ENCODE measurements around the gene WDR46. TPM values are rescaled to one million over a fixed set of nuclear protein-coding genes. Genes with fewer than 3 reads are reported as not detected.
A peak's percentile ranks its signal among the peaks of the same experiment; 100 is the strongest.

The WDR46 gene, protein sequence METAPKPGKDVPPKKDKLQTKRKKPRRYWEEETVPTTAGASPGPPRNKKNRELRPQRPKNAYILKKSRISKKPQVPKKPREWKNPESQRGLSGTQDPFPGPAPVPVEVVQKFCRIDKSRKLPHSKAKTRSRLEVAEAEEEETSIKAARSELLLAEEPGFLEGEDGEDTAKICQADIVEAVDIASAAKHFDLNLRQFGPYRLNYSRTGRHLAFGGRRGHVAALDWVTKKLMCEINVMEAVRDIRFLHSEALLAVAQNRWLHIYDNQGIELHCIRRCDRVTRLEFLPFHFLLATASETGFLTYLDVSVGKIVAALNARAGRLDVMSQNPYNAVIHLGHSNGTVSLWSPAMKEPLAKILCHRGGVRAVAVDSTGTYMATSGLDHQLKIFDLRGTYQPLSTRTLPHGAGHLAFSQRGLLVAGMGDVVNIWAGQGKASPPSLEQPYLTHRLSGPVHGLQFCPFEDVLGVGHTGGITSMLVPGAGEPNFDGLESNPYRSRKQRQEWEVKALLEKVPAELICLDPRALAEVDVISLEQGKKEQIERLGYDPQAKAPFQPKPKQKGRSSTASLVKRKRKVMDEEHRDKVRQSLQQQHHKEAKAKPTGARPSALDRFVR
- 100 to 1,000 TPM; 105 to 107 TPM for total RNA-seq

DNA sequence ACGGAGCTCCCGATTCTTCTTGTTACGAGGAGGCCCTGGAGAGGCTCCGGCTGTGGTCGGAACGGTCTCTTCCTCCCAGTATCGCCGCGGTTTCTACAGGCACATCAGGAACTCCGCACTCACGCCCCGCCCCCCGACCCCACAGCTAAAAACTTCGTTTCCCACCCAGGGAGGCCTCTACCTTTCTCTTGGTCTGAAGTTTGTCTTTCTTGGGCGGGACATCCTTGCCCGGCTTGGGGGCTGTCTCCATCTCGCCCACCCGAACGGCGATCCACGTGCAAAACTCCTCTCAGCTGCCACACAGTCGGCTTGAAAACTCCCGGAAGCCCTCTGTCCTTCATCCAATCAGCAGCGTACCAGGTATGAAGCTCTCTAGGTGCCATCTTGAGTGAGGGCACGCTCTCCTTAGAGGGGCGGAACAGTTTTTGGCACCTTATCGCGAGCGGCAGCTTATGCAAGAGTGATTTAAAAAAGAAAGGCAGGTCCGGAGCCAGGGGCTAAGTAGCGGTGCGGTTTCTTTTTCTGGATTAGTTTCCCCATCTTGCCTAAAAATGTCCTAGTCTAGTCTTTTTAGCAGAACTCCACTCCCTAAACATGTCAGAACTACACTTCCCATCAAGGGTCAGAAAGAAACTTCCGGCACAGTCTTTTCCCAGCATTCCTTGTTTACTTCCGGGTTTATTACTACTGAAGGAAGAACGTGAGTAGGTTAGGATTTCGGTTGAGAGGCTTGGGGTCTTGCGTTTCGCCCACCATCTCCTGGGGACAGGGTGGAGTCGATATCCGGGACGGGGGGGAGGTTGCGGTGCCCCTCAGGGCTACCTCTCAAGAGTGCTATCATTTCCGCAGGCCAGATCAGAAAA is at the start of gene WDR46, which contains the start of gene PFDN6:
TSS of gene WDR46 (minus strand) at position 319 of the 863 bp plus-strand sequence. CDS start at position 250, 69 bp downstream.
TSS of gene PFDN6 (plus strand) at position 681 of the 863 bp plus-strand sequence. CDS start 256 bp downstream, outside the sequence.
- Mint-ChIP-seq H3K27me3 (no peaks in the 10 kb centered on the region), H3K4me3 (peak within 1 kb of the TSS; percentile 99), H3K36me3 (peaks cover 34% of the 10 kb centered on the region), H3K27ac (peak within 1 kb of the TSS; percentile 97), H3K9me3 (no peaks in the 10 kb centered on the region), H3K4me1 (peaks cover 26% of the 10 kb centered on the region)
- peak; percentile 81 for DNase-seq

GRCh38 chr6:33336495-33336894 is 47.5 kb upstream of the WDR46 start:
- peaks cover 17% of the 10 kb centered on the region for H3K4me1 Mint-ChIP-seq
- no peak overlapping the region for H3K27ac Mint-ChIP-seq
- H3K36me3 Mint-ChIP-seq = no peaks in the 10 kb centered on the region
- H3K9me3 Mint-ChIP-seq = no peaks in the 10 kb centered on the region
- H3K4me3 Mint-ChIP-seq = no peak overlapping the region
- no peak for DNase-seq
- H3K27me3 Mint-ChIP-seq = no peaks in the 10 kb centered on the region

DNA sequence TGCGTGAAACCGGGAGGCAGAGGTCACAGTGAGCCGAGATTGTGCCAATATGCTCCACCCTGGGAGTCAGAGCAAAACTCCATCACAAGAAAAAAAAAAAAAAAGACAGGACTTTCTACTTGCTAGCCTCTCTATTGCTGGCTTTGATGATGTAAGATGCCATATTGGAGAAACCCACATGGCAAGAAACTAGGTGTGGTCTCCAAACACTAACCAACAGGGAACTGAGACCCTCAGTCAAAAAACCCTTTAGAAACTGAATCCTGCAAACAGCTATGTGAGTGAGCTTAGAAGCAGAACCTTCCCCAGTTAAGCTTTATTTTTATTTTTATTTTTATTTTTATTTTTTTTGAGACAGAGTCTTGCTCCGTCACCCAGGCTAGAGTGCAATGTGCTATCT is 46.9 kb upstream of the WDR46 start:
- Mint-ChIP-seq H3K4me1 (peaks cover 17% of the 10 kb centered on the region), H3K36me3 (no peaks in the 10 kb centered on the region), H3K4me3 (no peak overlapping the region), H3K27me3 (no peaks in the 10 kb centered on the region), H3K9me3 (no peaks in the 10 kb centered on the region), H3K27ac (no peak overlapping the region)
- DNase-seq = no peak

GRCh38 chr6:33333666-33334065 is 44.6 kb upstream of the WDR46 start:
- Mint-ChIP-seq H3K36me3 (no peaks in the 10 kb centered on the region), H3K27me3 (no peaks in the 10 kb centered on the region), H3K27ac (no peak overlapping the region), H3K4me3 (no peak overlapping the region), H3K4me1 (peaks cover 16% of the 10 kb centered on the region), H3K9me3 (no peaks in the 10 kb centered on the region)
- DNase-seq = no peak

GRCh38 chr6:33330736-33331135 is 41.7 kb upstream of the WDR46 start:
- Mint-ChIP-seq H3K27me3 (no peaks in the 10 kb centered on the region), H3K9me3 (no peaks in the 10 kb centered on the region), H3K36me3 (no peaks in the 10 kb centered on the region), H3K4me1 (peaks cover 16% of the 10 kb centered on the region), H3K27ac (no peak overlapping the region), H3K4me3 (no peak overlapping the region)
- no peak for DNase-seq

GRCh38 chr6:33329058-33329457 is 40.0 kb upstream of the WDR46 start:
- H3K4me3 Mint-ChIP-seq = no peak overlapping the region
- H3K36me3 Mint-ChIP-seq = no peaks in the 10 kb centered on the region
- H3K27me3 Mint-ChIP-seq = no peaks in the 10 kb centered on the region
- H3K27ac Mint-ChIP-seq = no peak overlapping the region
- no peaks in the 10 kb centered on the region for H3K9me3 Mint-ChIP-seq
- no peak for DNase-seq
- H3K4me1 Mint-ChIP-seq = peaks cover 21% of the 10 kb centered on the region

DNA sequence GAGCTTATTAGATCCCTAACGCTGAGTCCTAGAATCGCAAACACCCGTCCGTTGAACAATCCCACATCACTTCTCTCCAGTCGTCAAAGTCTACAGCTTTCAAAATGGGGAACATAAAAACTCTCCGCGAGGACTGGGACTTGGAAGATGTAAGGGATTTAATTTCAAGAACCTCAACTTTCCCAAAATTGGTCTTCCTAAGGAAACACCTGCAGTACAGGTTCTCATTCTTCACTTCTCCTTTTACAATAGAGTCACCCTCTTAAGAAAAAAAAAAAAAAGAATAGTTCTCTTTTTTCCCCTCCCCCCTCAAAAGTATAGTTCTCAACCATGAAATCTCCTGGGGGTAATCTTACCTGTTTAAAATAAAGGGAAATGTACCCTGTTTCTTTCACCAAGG is 35.1 kb upstream of the WDR46 start:
- DNase-seq = no peak
- H3K27me3 Mint-ChIP-seq = peaks cover 4% of the 10 kb centered on the region
- H3K27ac Mint-ChIP-seq = peak overlapping the region; percentile 97
- peaks cover 37% of the 10 kb centered on the region for H3K4me1 Mint-ChIP-seq
- H3K36me3 Mint-ChIP-seq = peaks cover 26% of the 10 kb centered on the region
- peak overlapping the region; percentile 99 for H3K4me3 Mint-ChIP-seq
- H3K9me3 Mint-ChIP-seq = no peaks in the 10 kb centered on the region

GRCh38 chr6:33323623-33323948 is 34.5 kb upstream of the WDR46 start:
- DNase-seq = no peak

GRCh38 chr6:33321227-33321626 is 32.2 kb upstream of the WDR46 start:
- H3K9me3 Mint-ChIP-seq = no peaks in the 10 kb centered on the region
- H3K36me3 Mint-ChIP-seq = peaks cover 36% of the 10 kb centered on the region
- peaks cover 4% of the 10 kb centered on the region for H3K27me3 Mint-ChIP-seq
- H3K4me1 Mint-ChIP-seq = peaks cover 60% of the 10 kb centered on the region
- H3K4me3 Mint-ChIP-seq = peak overlapping the region; percentile 99
- peak overlapping the region; percentile 97 for H3K27ac Mint-ChIP-seq
- no peak for DNase-seq

More at GRCh38 chr6:33323623-33323948, 34.5 kb upstream of the WDR46 start:
- Mint-ChIP-seq H3K27ac (peak overlapping the region; percentile 97), H3K27me3 (peaks cover 4% of the 10 kb centered on the region), H3K36me3 (peaks cover 30% of the 10 kb centered on the region), H3K4me3 (peak overlapping the region; percentile 99), H3K4me1 (peaks cover 43% of the 10 kb centered on the region), H3K9me3 (no peaks in the 10 kb centered on the region)

- Mint-ChIP-seq H3K4me1 (peaks cover 66% of the 10 kb centered on the region), H3K9me3 (no peaks in the 10 kb centered on the region), H3K4me3 (peak overlapping the region; percentile 99), H3K36me3 (peaks cover 36% of the 10 kb centered on the region), H3K27me3 (peaks cover 4% of the 10 kb centered on the region), H3K27ac (peak overlapping the region; percentile 97)
- DNase-seq = no peak
Observed at GRCh38 chr6:33320315-33321181, 31.5 kb upstream of the WDR46 start.

- no peak for DNase-seq
- H3K36me3 Mint-ChIP-seq = peaks cover 36% of the 10 kb centered on the region
- peaks cover 70% of the 10 kb centered on the region for H3K4me1 Mint-ChIP-seq
- no peaks in the 10 kb centered on the region for H3K9me3 Mint-ChIP-seq
- H3K4me3 Mint-ChIP-seq = no peak overlapping the region
- peaks cover 4% of the 10 kb centered on the region for H3K27me3 Mint-ChIP-seq
- peak overlapping the region; percentile 34 for H3K27ac Mint-ChIP-seq
Observed at GRCh38 chr6:33319939-33320314, 30.9 kb upstream of the WDR46 start.

DNA sequence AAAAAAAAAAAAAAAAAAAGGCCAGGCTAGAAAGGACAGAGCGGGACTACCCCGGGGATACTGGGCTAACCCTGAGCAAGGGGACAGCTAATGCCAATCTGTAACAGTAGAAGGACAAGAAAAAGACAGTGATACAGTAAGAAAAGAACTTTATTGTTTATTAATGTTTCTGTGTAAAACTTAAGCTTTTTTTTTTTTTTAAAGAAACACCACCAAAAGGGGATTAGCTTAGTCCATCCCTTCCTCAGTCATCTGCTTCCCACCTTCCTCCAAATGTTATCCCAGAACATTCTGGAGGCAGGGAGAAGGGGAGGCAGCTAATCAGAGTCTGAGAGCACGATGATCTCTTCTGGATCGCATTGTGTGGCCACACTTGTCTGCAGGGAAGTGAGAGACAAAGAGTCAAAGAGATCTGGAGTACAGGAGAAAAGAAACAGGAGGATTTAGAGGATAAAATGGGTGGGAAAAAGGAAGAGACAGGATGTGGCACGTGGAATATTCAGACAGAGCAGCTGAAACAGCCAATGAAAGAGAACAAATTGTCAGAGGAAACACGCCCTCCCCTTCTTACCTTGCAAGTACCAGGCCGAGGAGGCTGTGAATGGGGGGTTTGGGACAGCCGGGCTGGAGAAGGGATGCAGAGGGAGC is 29.5 kb upstream of the WDR46 start:
- DNase-seq = no peak
- H3K4me1 Mint-ChIP-seq = peaks cover 65% of the 10 kb centered on the region
- peaks cover 4% of the 10 kb centered on the region for H3K27me3 Mint-ChIP-seq
- H3K4me3 Mint-ChIP-seq = peak overlapping the region; percentile 96
- peaks cover 43% of the 10 kb centered on the region for H3K36me3 Mint-ChIP-seq
- no peaks in the 10 kb centered on the region for H3K9me3 Mint-ChIP-seq
- H3K27ac Mint-ChIP-seq = peak overlapping the region; percentile 92

DNA sequence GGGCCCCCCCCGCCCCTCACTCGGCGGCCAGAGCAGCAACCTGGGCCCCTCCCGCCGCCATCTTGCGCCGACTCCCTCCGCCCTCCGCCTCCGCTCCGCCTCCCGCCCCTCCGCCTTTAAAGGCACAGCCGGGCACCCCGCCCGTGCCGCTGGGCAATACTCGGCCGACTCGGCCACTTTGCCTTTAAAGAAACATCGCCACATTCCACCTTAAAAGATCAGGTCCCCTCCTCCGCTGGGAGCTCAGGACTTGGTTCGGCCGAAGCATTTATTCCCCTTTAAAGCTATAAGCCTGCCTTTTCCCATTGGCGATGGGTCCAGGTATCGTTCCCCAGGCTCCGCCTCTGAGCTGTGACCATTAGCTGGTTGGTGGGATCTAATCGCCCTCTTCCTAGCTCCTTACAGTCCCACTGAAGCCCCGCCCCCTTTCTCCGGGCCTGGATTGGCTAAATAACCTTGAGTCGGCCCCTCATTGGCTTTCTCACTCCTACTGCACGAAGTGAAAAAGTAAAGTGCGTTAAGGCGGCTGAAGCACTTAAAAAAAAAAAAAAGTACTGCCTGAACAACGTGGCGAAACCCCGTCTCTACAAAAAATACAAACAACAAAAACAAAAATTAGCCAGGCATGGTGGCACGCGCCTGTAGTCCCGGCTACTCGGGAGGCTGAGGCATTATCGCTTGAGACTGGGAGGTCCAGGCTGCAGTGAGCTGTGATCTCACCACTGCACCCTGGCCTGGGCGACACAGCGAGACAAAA is 28.8 kb upstream of the WDR46 start, which contains the start of gene ZBTB22:
TSS of gene ZBTB22 (minus strand) at position 76 of the 757 bp plus-strand sequence. CDS start 828 bp downstream, outside the sequence.
- Mint-ChIP-seq H3K4me1 (peaks cover 64% of the 10 kb centered on the region), H3K9me3 (no peaks in the 10 kb centered on the region), H3K27me3 (peaks cover 3% of the 10 kb centered on the region), H3K36me3 (peaks cover 49% of the 10 kb centered on the region), H3K4me3 (peak within 1 kb of the TSS; percentile 96), H3K27ac (peak within 1 kb of the TSS; percentile 92)
- DNase-seq = peak; percentile 94

Data from activated naive CD8-positive, alpha-beta T cell treated with anti-CD3 and anti-CD28 coated beads for 36 hours (primary cell).